Endothelial cell of umbilical vein (primary cell): ENCODE measurements around the gene PDK2. TPM values are rescaled to one million over a fixed set of nuclear protein-coding genes. Genes with fewer than 3 reads are reported as not detected.
A peak's percentile ranks its signal among the peaks of the same experiment; 100 is the strongest.

ENCODE experiments used
- BruUV-seq: library from RNA; stranded (reverse); fragments of 400-500 nt; replicated peaks from 2 replicates; lab custom pipeline; 2021; lab: Mats Ljungman, UMichigan
- CTCF ChIA-PET: fragments of 300-600, 350-600 bp; sonication (Branson Sonifier 250); formaldehyde crosslinking; loops from one replicate; lab custom pipeline; 2021; ENCODE audit warnings: antibody characterized with exemption, inconsistent platforms; lab: Charles Lee
- POLR2A ChIA-PET: fragments of 300-600, 350-600 bp; sonication (Branson Sonifier 250); formaldehyde crosslinking; loops from one replicate; lab custom pipeline; 2021; ENCODE audit warnings: antibody characterized with exemption, inconsistent platforms; lab: Charles Lee
- DNase-seq: peaks from one replicate; pipeline ENCODE4 v3.0.0-alpha.2; 2011; ENCODE audit warnings: low read depth, low spot score
- FAIRE-seq: peaks from 2 replicates; lab custom pipeline; 2011; peaks lifted over from hg19 to GRCh38; lab: Jason Lieb, UNC
- H2AFZ ChIP-seq: 2 replicates; pipeline ENCODE4 v1.6.0; 2012; ENCODE audit warnings: low read depth, low read length, control low read depth, inconsistent platforms
- H3K27ac ChIP-seq: 2 replicates; pipeline ENCODE4 v1.5.1; 2011; ENCODE audit warnings: low read depth, mild to moderate bottlenecking, control low read depth, low read length, moderate library complexity; ENCODE audit not compliant: insufficient read depth
- H3K27me3 ChIP-seq, 2 experiments: 2 replicates each; pipeline versions ENCODE4 v1.6.0 to v1.6.1; 2011; ENCODE audit warnings: low read length in 2 of 2, mixed read lengths in 1 of 2; ENCODE audit not compliant: control insufficient read depth in 2 of 2, insufficient read depth in 2 of 2
- H3K36me3 ChIP-seq, 2 experiments: 2 replicates in 1 of 2; 3 replicates in 1 of 2; pipeline ENCODE4 v1.5.1; 2011; ENCODE audit warnings: low read length in 2 of 2, mild to moderate bottlenecking in 1 of 2, moderate library complexity in 1 of 2; ENCODE audit not compliant: control insufficient read depth in 2 of 2, insufficient read depth in 2 of 2; ENCODE audit errors: extremely low read depth in 1 of 2
- H3K4me1 ChIP-seq: 3 replicates; pipeline ENCODE4 v1.5.1; 2011; ENCODE audit warnings: mild to moderate bottlenecking, low read length; ENCODE audit not compliant: control insufficient read depth, insufficient read depth; ENCODE audit errors: extremely low read depth
- H3K4me2 ChIP-seq: 2 replicates; pipeline ENCODE4 v1.6.1; 2011; ENCODE audit warnings: low read length, control low read depth, mixed read lengths; ENCODE audit not compliant: insufficient read depth
- H3K4me3 ChIP-seq, 3 experiments: fragments of 200-600 bp in 1 of 3; sonication (generic), shearing (Covaris generic) in 1 of 3; replicated peaks in 1 of 3; 2 replicates each; pipeline ENCODE4 v1.5.1; 2011 to 2016; ENCODE audit warnings: control low read depth in 3 of 3, low read length in 3 of 3, mild to moderate bottlenecking in 2 of 3, inconsistent platforms in 1 of 3, low read depth in 1 of 3, moderate library complexity in 1 of 3; ENCODE audit not compliant: insufficient read depth in 1 of 3
- H3K79me2 ChIP-seq: 2 replicates; pipeline ENCODE4 v1.6.0; 2012; ENCODE audit warnings: low read length, inconsistent platforms; ENCODE audit not compliant: control insufficient read depth, insufficient read depth
- H3K9ac ChIP-seq: replicated peaks from 2 replicates; pipeline ENCODE3; 2011; ENCODE audit warnings: low read length, control low read depth; ENCODE audit not compliant: insufficient read depth; ENCODE audit errors: extremely low read depth
- H3K9me1 ChIP-seq: replicated peaks from 3 replicates; pipeline ENCODE4 v1.6.0; 2011; ENCODE audit warnings: mild to moderate bottlenecking, low read length; ENCODE audit not compliant: control insufficient read depth, insufficient read depth; ENCODE audit errors: extremely low read depth
- H3K9me3 ChIP-seq: replicated peaks from 2 replicates; pipeline ENCODE4 v1.5.1; 2012; ENCODE audit warnings: low read length, inconsistent platforms; ENCODE audit not compliant: control insufficient read depth, insufficient read depth
- H4K20me1 ChIP-seq: replicated peaks from 2 replicates; pipeline ENCODE3; 2011; ENCODE audit warnings: mild to moderate bottlenecking, low read length; ENCODE audit not compliant: control insufficient read depth, insufficient read depth; ENCODE audit errors: extremely low read depth
- CTCF ChIP-seq, 2 donors: IDR thresholded peaks; 1 replicate in 1 of 2; 2 replicates in 1 of 2; pipeline ENCODE4 v1.5.1; 2011; ENCODE audit warnings: low read length in 2 of 2, mild to moderate bottlenecking in 2 of 2, moderate library complexity in 2 of 2, control low read depth in 1 of 2, inconsistent platforms in 1 of 2, low read depth in 1 of 2; ENCODE audit not compliant: insufficient read depth in 1 of 2; ENCODE audit errors: extremely low read depth in 1 of 2
- EZH2 ChIP-seq: IDR thresholded peaks from 2 replicates; pipeline ENCODE4 v1.6.1; 2012; ENCODE audit warnings: borderline replicate concordance, low read depth, mild to moderate bottlenecking, moderate library complexity, low read length, inconsistent platforms; ENCODE audit not compliant: severe bottlenecking
- GATA2 ChIP-seq: IDR thresholded peaks from 2 replicates; pipeline ENCODE4 v1.7.0; 2011; ENCODE audit warnings: low read depth, mild to moderate bottlenecking, moderate library complexity, mixed read lengths, low read length; ENCODE audit not compliant: insufficient read length, insufficient read depth
- POLR2AphosphoS5 ChIP-seq: IDR thresholded peaks from 2 replicates; pipeline ENCODE4 v1.6.1; 2012; ENCODE audit warnings: low read depth, mild to moderate bottlenecking, control low read depth, low read length, moderate library complexity; ENCODE audit not compliant: insufficient read depth
- dilution Hi-C: fragments of 300-500 bp; cut with MboI; formaldehyde crosslinking; loops from one replicate; pipeline ENCODE4 v1.15.0; 2019; ENCODE audit warnings: low sequenced_read_pairs; ENCODE audit not compliant: extremely low pct_ligation_motif_present
- intact Hi-C: fragments of 100-400 bp; cut with micrococcal nuclease; formaldehyde crosslinking; loops from one replicate; pipeline ENCODE4 v1.10.0; 2022
- polyA plus RNA-seq, 4 experiments: library from polyadenylated mRNA; depleted of rRNA in 3 of 4; stranded (reverse) in 3 of 4; unstranded in 1 of 4; fragments of >200 nt; gene quantifications; 2 replicates each; pipeline versions ENCODE4 v1.2.1 to v1.2.3, GENCODE V29; 2011 to 2012; ENCODE audit warnings: missing spikeins in 1 of 4
- total RNA-seq: library from RNA; stranded (reverse); gene quantifications from 2 replicates; pipeline ENCODE4 v1.2.3, GENCODE V29; 2021

The PDK2 gene
- total and polyA plus RNA-seq, 2 donors (not counting 3 experiments of a cell fraction or from before 2014, with no cell fraction given), result 21.3 to 114 TPM

DNA sequence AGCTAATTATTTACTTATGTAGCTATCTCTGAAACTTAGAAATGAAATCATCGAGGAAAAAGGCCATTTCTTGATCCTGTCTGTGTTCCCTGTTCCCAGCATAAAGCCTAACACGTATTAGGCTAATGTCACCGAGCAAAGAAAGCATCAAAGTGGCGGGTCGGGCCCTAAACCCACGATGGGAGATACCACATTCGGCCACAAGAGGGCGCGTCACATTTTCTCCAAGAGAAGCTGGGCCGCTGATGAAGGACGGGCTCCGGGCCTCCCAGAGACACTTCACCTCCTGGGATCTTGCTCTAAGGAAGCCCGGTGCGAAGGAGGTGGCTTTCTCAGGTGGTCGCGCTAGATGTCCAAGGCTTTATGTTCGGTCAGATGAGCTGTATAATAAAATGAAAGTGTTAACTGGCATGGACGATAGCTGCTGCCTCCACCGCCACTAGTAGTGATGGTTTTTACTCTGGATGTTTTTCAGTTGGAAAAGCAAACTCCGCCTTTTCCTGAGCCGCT is 853 bp upstream of the PDK2 start:
- Histone ChIP-seq H2AFZ (peak overlapping the region; percentile 85), H3K27me3 (no peaks in the 10 kb centered on the region), H3K36me3 (peaks cover 0 to 14% of the 10 kb centered on the region in 2 experiments), H3K79me2 (no peaks in the 10 kb centered on the region), H3K9me1 (no peaks in the 10 kb centered on the region), H3K9ac (no peak overlapping the region), H3K4me2 (peak overlapping the region; percentile 70), H3K4me3 (peak overlapping the region in 2 of 3 experiments; percentile 31 to 46), H3K27ac (no peak overlapping the region), H3K9me3 (no peaks in the 10 kb centered on the region), H3K4me1 (peaks cover 10% of the 10 kb centered on the region), H4K20me1 (no peaks in the 10 kb centered on the region)
- ChIA-PET POLR2A (interaction anchor here (0.7 kb wide), 1 partner anchor 73 kb away, joined by 5 read pairs; no protein-coding TSS in a partner anchor), CTCF (interaction anchor here (0.6 to 5.4 kb wide), 62 partner anchors 9 to 234 kb away, joined by 3 to 101 read pairs (median 6); partner anchors contain the start of genes ITGA3, PPP1R9B, SAMD14 and SGCA)
- BruUV-seq, result no TSS peak
- dilution Hi-C loops, result no loop called here
- DNase-seq (peak; percentile 88), FAIRE-seq (peak; percentile 99)
- TF ChIP-seq GATA2, result no peak
- no peak for TF ChIP-seq EZH2
- peak; percentile 87 to 89 for TF ChIP-seq CTCF (IDR thresholded peaks at IDR 0.05; ENCODE audit: extremely low read depth in 1 of 2, insufficient read depth in 1 of 2, low read depth in 1 of 2, low read length in 2 of 2)
- TF ChIP-seq POLR2AphosphoS5, result no peak
- intact Hi-C loops, result loop anchor here (1.0 to 2.0 kb wide), 4 partner anchors 58 to 203 kb away; no protein-coding TSS in a partner anchor
